Muscle layer of duodenum (tissue), 2 donors: ENCODE results near the gene NFIB.

Source experiments
- H3K27ac ChIP-seq: one replicate; pipeline ENCODE4 v1.7.0; 2013; ENCODE audit warnings: mild to moderate bottlenecking, low read length
- H3K27me3 ChIP-seq: one replicate; pipeline ENCODE4 v1.7.0; 2013; ENCODE audit warnings: low read depth, mild to moderate bottlenecking, control low read depth, low read length
- H3K36me3 ChIP-seq, 2 donors: one replicate each; pipeline ENCODE4 v1.7.0; 2013; ENCODE audit warnings: low read length in 2 of 2, control low read depth in 1 of 2, mild to moderate bottlenecking in 1 of 2; ENCODE audit not compliant: insufficient read depth in 2 of 2, control insufficient read depth in 1 of 2
- H3K4me1 ChIP-seq, 2 donors: one replicate each; pipeline ENCODE4 v1.7.0; 2013; ENCODE audit warnings: low read length in 2 of 2, mild to moderate bottlenecking in 2 of 2, control low read depth in 1 of 2, moderate library complexity in 1 of 2; ENCODE audit not compliant: insufficient read depth in 2 of 2, control insufficient read depth in 1 of 2
- H3K4me3 ChIP-seq, 2 donors: one replicate each; pipeline ENCODE4 v1.7.0; 2013; ENCODE audit warnings: low read length in 2 of 2, low read depth in 1 of 2, mild to moderate bottlenecking in 1 of 2
- H3K9me3 ChIP-seq, 2 donors: one replicate each; pipeline ENCODE4 v1.7.0; 2013; ENCODE audit warnings: low read length in 2 of 2, control low read depth in 1 of 2, mild to moderate bottlenecking in 1 of 2; ENCODE audit not compliant: control insufficient read depth in 1 of 2
- donor health status: healthy.

The NFIB gene

GRCh38 chr9:14203356-14204056 lies 110.4 kb downstream of the NFIB start:
- Histone ChIP-seq H3K27ac (peak overlapping the region; percentile 53), H3K4me3 (peak overlapping the region; percentile 8 to 14), H3K9me3 (no peaks in the 10 kb centered on the region), H3K27me3 (no peaks in the 10 kb centered on the region), H3K36me3 (no peaks in the 10 kb centered on the region), H3K4me1 (peaks cover 9 to 31% of the 10 kb centered on the region in 2 donors)

GRCh38 chr9:14198841-14199455 lies 115.0 kb downstream of the NFIB start:
- no peak overlapping the region for H3K4me3 ChIP-seq
- peaks cover 0 to 47% of the 10 kb centered on the region in 2 donors for H3K4me1 ChIP-seq
- peak overlapping the region; percentile 57 for H3K27ac ChIP-seq

GRCh38 chr9:14198047-14198840 lies 115.7 kb downstream of the NFIB start:
- no peaks in the 10 kb centered on the region for H3K9me3 ChIP-seq
- peak overlapping the region; percentile 57 for H3K27ac ChIP-seq
- H3K4me3 ChIP-seq, result no peak overlapping the region
- H3K36me3 ChIP-seq, result no peaks in the 10 kb centered on the region
- H3K27me3 ChIP-seq, result no peaks in the 10 kb centered on the region
- H3K4me1 ChIP-seq, result peaks cover 0 to 50% of the 10 kb centered on the region in 2 donors

More at GRCh38 chr9:14198841-14199455, 115.0 kb downstream of the NFIB start:
- Histone ChIP-seq H3K9me3 (no peaks in the 10 kb centered on the region), H3K27me3 (no peaks in the 10 kb centered on the region), H3K36me3 (no peaks in the 10 kb centered on the region)

GRCh38 chr9:14197325-14197858 lies 116.5 kb downstream of the NFIB start:
- H3K4me1 ChIP-seq, result peaks cover 0 to 42% of the 10 kb centered on the region in 2 donors
- no peaks in the 10 kb centered on the region for H3K36me3 ChIP-seq
- H3K27me3 ChIP-seq, result no peaks in the 10 kb centered on the region
- no peaks in the 10 kb centered on the region for H3K9me3 ChIP-seq
- no peak overlapping the region for H3K4me3 ChIP-seq
- H3K27ac ChIP-seq, result no peak overlapping the region

- Histone ChIP-seq H3K4me3 (no peak overlapping the region), H3K36me3 (no peaks in the 10 kb centered on the region), H3K27me3 (no peaks in the 10 kb centered on the region), H3K27ac (no peak overlapping the region), H3K4me1 (peaks cover 0 to 21% of the 10 kb centered on the region in 2 donors), H3K9me3 (no peaks in the 10 kb centered on the region)
These were observed 120.5 kb downstream of the NFIB start for GRCh38 chr9:14193328-14193990.

GRCh38 chr9:14192556-14192955 lies 121.4 kb downstream of the NFIB start:
- Histone ChIP-seq H3K27ac (no peak overlapping the region), H3K27me3 (no peaks in the 10 kb centered on the region), H3K9me3 (no peaks in the 10 kb centered on the region), H3K36me3 (no peaks in the 10 kb centered on the region), H3K4me3 (no peak overlapping the region), H3K4me1 (peaks cover 0 to 19% of the 10 kb centered on the region in 2 donors)

- H3K27ac ChIP-seq, result no peak overlapping the region
- H3K9me3 ChIP-seq, result no peaks in the 10 kb centered on the region
- no peaks in the 10 kb centered on the region for H3K27me3 ChIP-seq
- H3K4me3 ChIP-seq, result no peak overlapping the region
- H3K36me3 ChIP-seq, result no peaks in the 10 kb centered on the region
- H3K4me1 ChIP-seq, result peaks cover 0 to 25% of the 10 kb centered on the region in 2 donors
These were observed 122.4 kb downstream of the NFIB start for GRCh38 chr9:14191512-14191911.

GRCh38 chr9:14190240-14190639 lies 123.7 kb downstream of the NFIB start:
- Histone ChIP-seq H3K4me1 (peaks cover 0 to 26% of the 10 kb centered on the region in 2 donors), H3K9me3 (no peaks in the 10 kb centered on the region)

GRCh38 chr9:14189578-14189977 lies 124.4 kb downstream of the NFIB start:
- Histone ChIP-seq H3K9me3 (no peaks in the 10 kb centered on the region), H3K27ac (no peak overlapping the region), H3K4me1 (peaks cover 0 to 21% of the 10 kb centered on the region in 2 donors), H3K4me3 (no peak overlapping the region), H3K27me3 (no peaks in the 10 kb centered on the region), H3K36me3 (no peaks in the 10 kb centered on the region)

More at GRCh38 chr9:14190240-14190639, 123.7 kb downstream of the NFIB start:
- Histone ChIP-seq H3K27ac (no peak overlapping the region), H3K36me3 (no peaks in the 10 kb centered on the region), H3K4me3 (no peak overlapping the region), H3K27me3 (no peaks in the 10 kb centered on the region)

GRCh38 chr9:14189146-14189545 lies 124.8 kb downstream of the NFIB start:
- Histone ChIP-seq H3K36me3 (no peaks in the 10 kb centered on the region), H3K9me3 (no peaks in the 10 kb centered on the region), H3K27ac (no peak overlapping the region), H3K27me3 (no peaks in the 10 kb centered on the region), H3K4me1 (peaks cover 0 to 21% of the 10 kb centered on the region in 2 donors), H3K4me3 (no peak overlapping the region)
